Ovary (tissue), 3 donors: ENCODE results near the gene PRKACB.

ENCODE experiments used
- EP300 ChIP-seq: sonication (generic); formaldehyde crosslinking; IDR thresholded peaks from one replicate; pipeline ENCODE4 v1.6.1; 2017; ENCODE audit warnings: antibody characterized with exemption
- POLR2A ChIP-seq: fragments of 450-650 bp; IDR thresholded peaks from one replicate; pipeline ENCODE4 v1.6.1; 2017; ENCODE audit warnings: antibody characterized with exemption, mild to moderate bottlenecking, moderate library complexity
- TF ChIP-seq, protein P1 (sequence below), 3 donors: fragments of 450-650 bp in 2 of 3; fragments of 200-600 bp in 1 of 3; IDR thresholded peaks; one replicate each; pipeline versions ENCODE4 v1.5.1 to v1.8.0; 2016 to 2022; ENCODE audit warnings: antibody characterized with exemption in 3 of 3, mild to moderate bottlenecking in 1 of 3
- donor health status: DM: no; HTN: no; CAD: no.

DNA sequence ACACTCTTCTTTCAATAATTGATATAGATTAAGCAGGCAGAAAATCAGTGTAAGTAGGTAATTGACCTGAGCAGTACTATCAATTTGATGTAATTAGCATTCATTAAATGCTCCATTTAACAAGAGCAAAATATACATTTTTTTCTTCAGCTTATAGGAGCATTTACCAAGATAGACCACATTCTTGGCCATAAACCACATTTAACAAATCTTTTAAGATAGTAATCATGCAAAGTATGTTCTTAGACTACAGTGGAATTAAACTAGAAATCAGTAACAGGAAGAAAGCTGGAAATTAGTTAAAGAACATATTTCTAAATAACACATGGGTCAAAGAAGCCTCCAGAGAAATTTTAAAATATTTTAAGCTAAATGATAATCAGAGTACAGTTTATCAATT lies 8.7 kb upstream of the PRKACB start:
- TF ChIP-seq, protein P1, sequence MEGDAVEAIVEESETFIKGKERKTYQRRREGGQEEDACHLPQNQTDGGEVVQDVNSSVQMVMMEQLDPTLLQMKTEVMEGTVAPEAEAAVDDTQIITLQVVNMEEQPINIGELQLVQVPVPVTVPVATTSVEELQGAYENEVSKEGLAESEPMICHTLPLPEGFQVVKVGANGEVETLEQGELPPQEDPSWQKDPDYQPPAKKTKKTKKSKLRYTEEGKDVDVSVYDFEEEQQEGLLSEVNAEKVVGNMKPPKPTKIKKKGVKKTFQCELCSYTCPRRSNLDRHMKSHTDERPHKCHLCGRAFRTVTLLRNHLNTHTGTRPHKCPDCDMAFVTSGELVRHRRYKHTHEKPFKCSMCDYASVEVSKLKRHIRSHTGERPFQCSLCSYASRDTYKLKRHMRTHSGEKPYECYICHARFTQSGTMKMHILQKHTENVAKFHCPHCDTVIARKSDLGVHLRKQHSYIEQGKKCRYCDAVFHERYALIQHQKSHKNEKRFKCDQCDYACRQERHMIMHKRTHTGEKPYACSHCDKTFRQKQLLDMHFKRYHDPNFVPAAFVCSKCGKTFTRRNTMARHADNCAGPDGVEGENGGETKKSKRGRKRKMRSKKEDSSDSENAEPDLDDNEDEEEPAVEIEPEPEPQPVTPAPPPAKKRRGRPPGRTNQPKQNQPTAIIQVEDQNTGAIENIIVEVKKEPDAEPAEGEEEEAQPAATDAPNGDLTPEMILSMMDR (IDR thresholded peaks at IDR 0.05) = no peak
- no peak for TF ChIP-seq POLR2A
- no peak for TF ChIP-seq EP300
